GM12878 (cell line): ENCODE measurements around the gene HSF4. TPM values are rescaled to one million over a fixed set of nuclear protein-coding genes. Genes with fewer than 3 reads are reported as not detected.

ENCODE experiments used
- EZH2 ChIP-seq: IDR thresholded peaks from 2 replicates; pipeline ENCODE4 v1.6.1; 2012; ENCODE audit warnings: low read depth, mild to moderate bottlenecking, control low read depth, inconsistent platforms, low read length, borderline replicate concordance; ENCODE audit not compliant: control insufficient read depth
- GATAD2B ChIP-seq: fragments of 450-650 bp; conservative IDR thresholded peaks from 2 replicates; pipeline ENCODE4 v1.6.1; 2017; ENCODE audit warnings: low read depth, mild to moderate bottlenecking, moderate library complexity
- KDM1A ChIP-seq: fragments of 200-600 bp; sonication (generic); IDR thresholded peaks from 2 replicates; pipeline ENCODE4 v1.6.1; 2016; ENCODE audit warnings: borderline replicate concordance
- NRF1 ChIP-seq: conservative IDR thresholded peaks from 2 replicates; pipeline ENCODE4 v1.6.1; 2011; ENCODE audit warnings: mild to moderate bottlenecking, low read depth, low read length, improper control_type of control experiment
- PAX5 ChIP-seq: IDR thresholded peaks from 2 replicates; pipeline ENCODE4 v1.6.1; 2011; ENCODE audit warnings: low read depth, low read length, borderline replicate concordance
- POLR2A ChIP-seq: IDR thresholded peaks from 2 replicates; pipeline ENCODE4 v1.6.1; 2011; ENCODE audit warnings: low read depth, mild to moderate bottlenecking, low read length
- POLR2AphosphoS2 ChIP-seq: IDR thresholded peaks from 2 replicates; pipeline ENCODE4 v1.6.1; 2011; ENCODE audit warnings: low read depth, mild to moderate bottlenecking, low read length, improper control_type of control experiment, moderate library complexity
- RAD21 ChIP-seq: IDR thresholded peaks from 2 replicates; pipeline ENCODE4 v1.6.1; 2011; ENCODE audit warnings: mild to moderate bottlenecking, low read depth, low read length, moderate library complexity; ENCODE audit not compliant: insufficient read depth
- SMAD1 ChIP-seq: fragments of 450-650 bp; IDR thresholded peaks from 2 replicates; pipeline ENCODE4 v1.6.1; 2018; ENCODE audit warnings: mild to moderate bottlenecking, low read depth; ENCODE audit not compliant: partially characterized antibody
- STAT3 ChIP-seq: IDR thresholded peaks from 2 replicates; pipeline ENCODE4 v1.6.1; 2011; ENCODE audit warnings: low read depth, low read length, improper control_type of control experiment
- SUPT20H ChIP-seq: IDR thresholded peaks from 2 replicates; pipeline ENCODE4 v1.6.1; 2011; ENCODE audit warnings: low read depth, mild to moderate bottlenecking, low read length, moderate library complexity, borderline replicate concordance; ENCODE audit not compliant: control insufficient read depth
- TBL1XR1 ChIP-seq: IDR thresholded peaks from 2 replicates; pipeline ENCODE4 v1.6.1; 2012; ENCODE audit warnings: low read depth, low read length, improper control_type of control experiment
- TCF3 ChIP-seq: IDR thresholded peaks from 2 replicates; pipeline ENCODE4 v1.6.1; 2012; ENCODE audit warnings: low read depth, mild to moderate bottlenecking, low read length, borderline replicate concordance; ENCODE audit not compliant: insufficient read depth
- ZNF384 ChIP-seq: IDR thresholded peaks from 2 replicates; pipeline ENCODE4 v1.6.1; 2012; ENCODE audit warnings: low read depth, mild to moderate bottlenecking, low read length, improper control_type of control experiment, borderline replicate concordance
- polyA plus RNA-seq, 11 experiments: library from polyadenylated mRNA; depleted of rRNA in 4 of 11; unstranded in 6 of 11; stranded (reverse) in 5 of 11; fragments of >200 nt; fragmentation: Nextera tagmentation in 4 of 11; fragmentation: Illumina TruSeq in 1 of 11; extraction: Ambion mirVana in 4 of 11; extraction: Trizol in 1 of 11; gene quantifications; 1 replicate in 1 of 11; 2 replicates in 10 of 11; pipeline versions ENCODE4 v1.2.1 to v1.2.3, GENCODE V29; 2011 to 2016; ENCODE audit warnings: inconsistent platforms in 2 of 11, missing spikeins in 2 of 11, low read depth in 1 of 11
- total RNA-seq, 4 experiments: library from RNA; depleted of rRNA in 3 of 4; stranded (reverse); fragments of >200 nt in 3 of 4; fragmentation: Illumina TruSeq in 1 of 4; extraction: Trizol in 1 of 4; gene quantifications; 2 replicates each; pipeline versions ENCODE4 v1.2.1 to v1.2.3, GENCODE V29; 2013 to 2021
- TF ChIP-seq, protein P1 (sequence below): fragments of 450-650 bp; IDR thresholded peaks from 2 replicates; pipeline ENCODE4 v1.6.1; 2017; ENCODE audit warnings: borderline replicate concordance
- TF ChIP-seq, protein P2 (sequence below): IDR thresholded peaks from 2 replicates; pipeline ENCODE4 v1.6.1; 2012; ENCODE audit warnings: improper control_type of control experiment, low read depth, low read length; ENCODE audit not compliant: insufficient replicate concordance
- TF ChIP-seq, protein P3 (sequence below): IDR thresholded peaks from 2 replicates; pipeline ENCODE4 v1.6.1; 2011; ENCODE audit warnings: borderline replicate concordance, low read depth, mild to moderate bottlenecking, moderate library complexity, low read length; ENCODE audit not compliant: insufficient read depth, poor library complexity, severe bottlenecking
- TF ChIP-seq, protein P4 (sequence below): fragments of 450-650 bp; formaldehyde crosslinking; IDR thresholded peaks from 2 replicates; pipeline ENCODE4 v1.4.0; 2022; ENCODE audit warnings: mild to moderate bottlenecking, moderate library complexity

The HSF4 gene
- total and polyA plus RNA-seq, 10 of the 15 experiments (the other 5 are each of a cell fraction or from before 2014, with no cell fraction given) = 0.31 to 9.9 (median 2.6) TPM; not detected in 1

DNA sequence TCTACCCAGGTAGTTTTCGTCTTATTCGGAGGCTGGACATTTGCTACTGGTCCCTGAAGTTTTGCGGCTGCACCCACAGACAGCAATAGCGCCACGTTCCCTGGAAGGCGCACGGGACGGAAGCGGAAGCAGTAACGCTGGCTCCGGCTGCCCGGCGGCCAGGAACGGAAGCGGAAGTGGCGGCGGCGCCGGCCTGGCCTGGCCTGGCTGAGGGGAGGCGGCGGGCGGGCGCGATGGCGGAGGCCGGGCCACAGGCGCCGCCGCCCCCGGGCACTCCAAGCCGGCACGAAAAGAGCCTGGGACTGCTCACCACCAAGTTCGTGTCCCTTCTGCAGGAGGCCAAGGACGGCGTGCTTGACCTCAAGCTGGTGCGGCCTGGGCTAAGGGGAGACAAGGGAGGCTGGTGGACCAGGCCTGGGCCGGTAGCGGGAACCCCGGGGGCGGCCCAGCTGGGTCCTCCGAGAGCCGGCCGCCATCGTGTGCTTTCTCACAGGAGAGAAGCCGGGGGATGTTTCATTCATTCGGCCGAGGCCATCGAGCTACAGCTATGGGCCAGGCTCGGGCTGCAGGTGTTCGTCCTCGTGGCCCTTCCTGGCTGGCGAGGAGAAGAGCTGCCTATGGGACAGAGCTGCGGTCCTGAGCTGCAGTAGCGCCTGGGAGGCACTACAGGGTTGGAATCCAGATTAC lies 27.6 kb downstream of the HSF4 start, which contains the start of gene E2F4 (continued):
- peak; percentile 94 for TF ChIP-seq SUPT20H
- TF ChIP-seq NRF1 = no peak
- TF ChIP-seq, protein P1, sequence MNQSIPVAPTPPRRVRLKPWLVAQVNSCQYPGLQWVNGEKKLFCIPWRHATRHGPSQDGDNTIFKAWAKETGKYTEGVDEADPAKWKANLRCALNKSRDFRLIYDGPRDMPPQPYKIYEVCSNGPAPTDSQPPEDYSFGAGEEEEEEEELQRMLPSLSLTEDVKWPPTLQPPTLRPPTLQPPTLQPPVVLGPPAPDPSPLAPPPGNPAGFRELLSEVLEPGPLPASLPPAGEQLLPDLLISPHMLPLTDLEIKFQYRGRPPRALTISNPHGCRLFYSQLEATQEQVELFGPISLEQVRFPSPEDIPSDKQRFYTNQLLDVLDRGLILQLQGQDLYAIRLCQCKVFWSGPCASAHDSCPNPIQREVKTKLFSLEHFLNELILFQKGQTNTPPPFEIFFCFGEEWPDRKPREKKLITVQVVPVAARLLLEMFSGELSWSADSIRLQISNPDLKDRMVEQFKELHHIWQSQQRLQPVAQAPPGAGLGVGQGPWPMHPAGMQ = no peak
- 0 out of 2 replicates have a peak, but pooled peaks have one; percentile 29 for TF ChIP-seq TCF3
- TF ChIP-seq POLR2A = peak; percentile 84
- no peak for TF ChIP-seq STAT3
- no peak for TF ChIP-seq SMAD1
- peak; percentile 97 for TF ChIP-seq GATAD2B
- no peak for TF ChIP-seq KDM1A
- no peak for TF ChIP-seq RAD21
- TF ChIP-seq, protein P2, sequence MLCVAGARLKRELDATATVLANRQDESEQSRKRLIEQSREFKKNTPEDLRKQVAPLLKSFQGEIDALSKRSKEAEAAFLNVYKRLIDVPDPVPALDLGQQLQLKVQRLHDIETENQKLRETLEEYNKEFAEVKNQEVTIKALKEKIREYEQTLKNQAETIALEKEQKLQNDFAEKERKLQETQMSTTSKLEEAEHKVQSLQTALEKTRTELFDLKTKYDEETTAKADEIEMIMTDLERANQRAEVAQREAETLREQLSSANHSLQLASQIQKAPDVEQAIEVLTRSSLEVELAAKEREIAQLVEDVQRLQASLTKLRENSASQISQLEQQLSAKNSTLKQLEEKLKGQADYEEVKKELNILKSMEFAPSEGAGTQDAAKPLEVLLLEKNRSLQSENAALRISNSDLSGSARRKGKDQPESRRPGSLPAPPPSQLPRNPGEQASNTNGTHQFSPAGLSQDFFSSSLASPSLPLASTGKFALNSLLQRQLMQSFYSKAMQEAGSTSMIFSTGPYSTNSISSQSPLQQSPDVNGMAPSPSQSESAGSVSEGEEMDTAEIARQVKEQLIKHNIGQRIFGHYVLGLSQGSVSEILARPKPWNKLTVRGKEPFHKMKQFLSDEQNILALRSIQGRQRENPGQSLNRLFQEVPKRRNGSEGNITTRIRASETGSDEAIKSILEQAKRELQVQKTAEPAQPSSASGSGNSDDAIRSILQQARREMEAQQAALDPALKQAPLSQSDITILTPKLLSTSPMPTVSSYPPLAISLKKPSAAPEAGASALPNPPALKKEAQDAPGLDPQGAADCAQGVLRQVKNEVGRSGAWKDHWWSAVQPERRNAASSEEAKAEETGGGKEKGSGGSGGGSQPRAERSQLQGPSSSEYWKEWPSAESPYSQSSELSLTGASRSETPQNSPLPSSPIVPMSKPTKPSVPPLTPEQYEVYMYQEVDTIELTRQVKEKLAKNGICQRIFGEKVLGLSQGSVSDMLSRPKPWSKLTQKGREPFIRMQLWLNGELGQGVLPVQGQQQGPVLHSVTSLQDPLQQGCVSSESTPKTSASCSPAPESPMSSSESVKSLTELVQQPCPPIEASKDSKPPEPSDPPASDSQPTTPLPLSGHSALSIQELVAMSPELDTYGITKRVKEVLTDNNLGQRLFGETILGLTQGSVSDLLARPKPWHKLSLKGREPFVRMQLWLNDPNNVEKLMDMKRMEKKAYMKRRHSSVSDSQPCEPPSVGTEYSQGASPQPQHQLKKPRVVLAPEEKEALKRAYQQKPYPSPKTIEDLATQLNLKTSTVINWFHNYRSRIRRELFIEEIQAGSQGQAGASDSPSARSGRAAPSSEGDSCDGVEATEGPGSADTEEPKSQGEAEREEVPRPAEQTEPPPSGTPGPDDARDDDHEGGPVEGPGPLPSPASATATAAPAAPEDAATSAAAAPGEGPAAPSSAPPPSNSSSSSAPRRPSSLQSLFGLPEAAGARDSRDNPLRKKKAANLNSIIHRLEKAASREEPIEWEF = no peak
- TF ChIP-seq TBL1XR1 = no peak
- no peak for TF ChIP-seq PAX5
- TF ChIP-seq ZNF384 = no peak
- TF ChIP-seq, protein P3, sequence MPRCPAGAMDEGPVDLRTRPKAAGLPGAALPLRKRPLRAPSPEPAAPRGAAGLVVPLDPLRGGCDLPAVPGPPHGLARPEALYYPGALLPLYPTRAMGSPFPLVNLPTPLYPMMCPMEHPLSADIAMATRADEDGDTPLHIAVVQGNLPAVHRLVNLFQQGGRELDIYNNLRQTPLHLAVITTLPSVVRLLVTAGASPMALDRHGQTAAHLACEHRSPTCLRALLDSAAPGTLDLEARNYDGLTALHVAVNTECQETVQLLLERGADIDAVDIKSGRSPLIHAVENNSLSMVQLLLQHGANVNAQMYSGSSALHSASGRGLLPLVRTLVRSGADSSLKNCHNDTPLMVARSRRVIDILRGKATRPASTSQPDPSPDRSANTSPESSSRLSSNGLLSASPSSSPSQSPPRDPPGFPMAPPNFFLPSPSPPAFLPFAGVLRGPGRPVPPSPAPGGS = no peak
- TF ChIP-seq, protein P4, sequence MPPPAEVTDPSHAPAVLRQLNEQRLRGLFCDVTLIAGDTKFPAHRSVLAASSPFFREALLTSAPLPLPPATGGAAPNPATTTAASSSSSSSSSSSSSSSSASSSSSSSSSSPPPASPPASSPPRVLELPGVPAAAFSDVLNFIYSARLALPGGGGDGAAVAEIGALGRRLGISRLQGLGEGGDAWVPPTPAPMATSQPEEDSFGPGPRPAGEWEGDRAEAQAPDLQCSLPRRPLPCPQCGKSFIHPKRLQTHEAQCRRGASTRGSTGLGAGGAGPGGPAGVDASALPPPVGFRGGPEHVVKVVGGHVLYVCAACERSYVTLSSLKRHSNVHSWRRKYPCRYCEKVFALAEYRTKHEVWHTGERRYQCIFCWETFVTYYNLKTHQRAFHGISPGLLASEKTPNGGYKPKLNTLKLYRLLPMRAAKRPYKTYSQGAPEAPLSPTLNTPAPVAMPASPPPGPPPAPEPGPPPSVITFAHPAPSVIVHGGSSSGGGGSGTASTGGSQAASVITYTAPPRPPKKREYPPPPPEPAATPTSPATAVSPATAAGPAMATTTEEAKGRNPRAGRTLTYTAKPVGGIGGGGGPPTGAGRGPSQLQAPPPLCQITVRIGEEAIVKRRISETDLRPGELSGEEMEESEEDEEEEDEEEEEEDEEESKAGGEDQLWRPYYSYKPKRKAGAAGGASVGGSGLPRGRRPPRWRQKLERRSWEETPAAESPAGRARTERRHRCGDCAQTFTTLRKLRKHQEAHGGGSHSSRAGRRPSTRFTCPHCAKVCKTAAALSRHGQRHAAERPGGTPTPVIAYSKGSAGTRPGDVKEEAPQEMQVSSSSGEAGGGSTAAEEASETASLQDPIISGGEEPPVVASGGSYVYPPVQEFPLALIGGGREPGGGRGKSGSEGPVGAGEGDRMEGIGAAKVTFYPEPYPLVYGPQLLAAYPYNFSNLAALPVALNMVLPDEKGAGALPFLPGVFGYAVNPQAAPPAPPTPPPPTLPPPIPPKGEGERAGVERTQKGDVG (CRISPR knock-in tag) = no peak
- TF ChIP-seq POLR2AphosphoS2 = peak; percentile 70; the same call in 1 of the 2 replicates
- TF ChIP-seq EZH2 = no peak
